SK-N-SH (cell line): ENCODE data around the gene LRRC8C. TPM values are rescaled to one million over a fixed set of nuclear protein-coding genes. Genes with fewer than 3 reads are reported as not detected.

Experiments used
- CTCF ChIA-PET: fragments of 300-600, 350-600 bp; formaldehyde crosslinking; extraction: SDS; loops from one replicate; lab custom pipeline; 2021; lab: Yijun Ruan, JAX
- POLR2A ChIA-PET: fragments of 350-600 bp; sonication (Branson Sonifier 250); formaldehyde crosslinking; extraction: SDS; loops from one replicate; lab custom pipeline; 2020; ENCODE audit warnings: antibody characterized with exemption, inconsistent platforms; lab: Yijun Ruan, JAX
- DNase-seq: peaks from one replicate; pipeline ENCODE4 v3.0.0; 2012
- H2AFZ ChIP-seq: fragments of 200-600 bp; sonication (generic); 2 replicates; pipeline ENCODE4 v1.8.1; 2016; ENCODE audit warnings: antibody characterized with exemption, mild to moderate bottlenecking, low read depth
- H3F3A ChIP-seq: fragments of 200-600 bp; sonication (generic); replicated peaks from 2 replicates; pipeline ENCODE3; 2016; ENCODE audit warnings: antibody characterized with exemption, mild to moderate bottlenecking; ENCODE audit not compliant: insufficient read depth
- H3K27ac ChIP-seq, 2 experiments: fragments of 200-500 bp in 1 of 2; fragments of 200-600 bp in 1 of 2; sonication (Bioruptor generic) in 1 of 2; sonication (generic), shearing (Covaris generic) in 1 of 2; 2 replicates each; pipeline versions ENCODE4 v1.5.1 to v1.6.1; 2014 to 2016; ENCODE audit warnings: low read depth in 2 of 2, inconsistent platforms in 1 of 2, low read length in 1 of 2, mild to moderate bottlenecking in 1 of 2, mixed read lengths in 1 of 2
- H3K27me3 ChIP-seq: fragments of 200-600 bp; sonication (generic), shearing (Covaris generic); 2 replicates; pipeline ENCODE4 v1.6.1; 2016; ENCODE audit warnings: mixed run types; ENCODE audit not compliant: insufficient read depth
- H3K36me3 ChIP-seq, 2 experiments: fragments of 200-500 bp in 1 of 2; fragments of 200-600 bp in 1 of 2; sonication (Bioruptor generic) in 1 of 2; sonication (generic) in 1 of 2; replicated peaks in 1 of 2; 2 replicates each; pipeline versions ENCODE3 to v1.5.1; 2014 to 2016; ENCODE audit warnings: low read length in 1 of 2, mild to moderate bottlenecking in 1 of 2; ENCODE audit not compliant: insufficient read depth in 2 of 2, control insufficient read depth in 1 of 2
- H3K4me1 ChIP-seq, 2 experiments: fragments of 200-500 bp in 1 of 2; fragments of 200-600 bp in 1 of 2; sonication (Bioruptor generic) in 1 of 2; sonication (generic), shearing (Covaris generic) in 1 of 2; 2 replicates each; pipeline versions ENCODE4 v1.5.1 to v1.6.1; 2014 to 2016; ENCODE audit warnings: low read depth in 1 of 2, low read length in 1 of 2, mixed run types in 1 of 2; ENCODE audit not compliant: insufficient read depth in 2 of 2, control insufficient read depth in 1 of 2
- H3K4me2 ChIP-seq: fragments of 200-600 bp; sonication (generic), shearing (Covaris generic); 2 replicates; pipeline ENCODE4 v1.6.1; 2017; ENCODE audit warnings: mixed run types
- H3K4me3 ChIP-seq, 2 experiments: fragments of 200-500 bp in 1 of 2; fragments of 200-600 bp in 1 of 2; sonication (Bioruptor generic) in 1 of 2; sonication (generic), shearing (Covaris generic) in 1 of 2; 2 replicates each; pipeline versions ENCODE4 v1.5.1 to v1.8.1; 2014 to 2016; ENCODE audit warnings: low read depth in 2 of 2, inconsistent platforms in 1 of 2, low read length in 1 of 2, mild to moderate bottlenecking in 1 of 2, mixed read lengths in 1 of 2, moderate library complexity in 1 of 2
- H3K79me2 ChIP-seq: fragments of 200-600 bp; sonication (generic); 2 replicates; pipeline ENCODE4 v1.8.1; 2017; ENCODE audit warnings: mild to moderate bottlenecking; ENCODE audit not compliant: insufficient read depth
- H3K9ac ChIP-seq: fragments of 200-600 bp; sonication (generic); 2 replicates; pipeline ENCODE4 v1.6.1; 2017; ENCODE audit warnings: mixed run types
- H3K9me2 ChIP-seq: fragments of 200-600 bp; sonication (generic); 2 replicates; pipeline ENCODE4 v1.6.1; 2017; ENCODE audit warnings: mixed run types
- H3K9me3 ChIP-seq: fragments of 200-600 bp; sonication (generic); 2 replicates; pipeline ENCODE4 v1.6.1; 2017; ENCODE audit warnings: mixed run types, mild to moderate bottlenecking, moderate library complexity
- H4K20me1 ChIP-seq: fragments of 200-600 bp; sonication (generic); 2 replicates; pipeline ENCODE4 v1.6.1; 2017; ENCODE audit warnings: mild to moderate bottlenecking, mixed run types; ENCODE audit not compliant: insufficient read depth
- CTCF ChIP-seq: fragments of 200-600 bp; sonication (generic); IDR thresholded peaks from 2 replicates; pipeline ENCODE4 v1.6.1; 2017; ENCODE audit warnings: antibody characterized with exemption, mild to moderate bottlenecking, moderate library complexity
- EP300 ChIP-seq, 2 experiments: IDR thresholded peaks; 2 replicates each; pipeline versions ENCODE4 v1.4.0 to v1.6.1; 2012; ENCODE audit warnings: borderline replicate concordance in 1 of 2, low read depth in 1 of 2, low read length in 1 of 2
- FOXJ3 ChIP-seq: sonication (generic); formaldehyde crosslinking; IDR thresholded peaks from 2 replicates; pipeline ENCODE4 v1.5.1; 2020; ENCODE audit warnings: mild to moderate bottlenecking, missing genetic modification reagents
- GABPA ChIP-seq: IDR thresholded peaks from 2 replicates; pipeline ENCODE4 v1.4.0; 2012; ENCODE audit warnings: low read depth, mild to moderate bottlenecking
- GATA2 ChIP-seq: sonication (generic); formaldehyde crosslinking; IDR thresholded peaks from 2 replicates; pipeline ENCODE4 v1.5.0; 2020; ENCODE audit warnings: mild to moderate bottlenecking, missing genetic modification reagents
- JUND ChIP-seq: IDR thresholded peaks from 2 replicates; pipeline ENCODE4 v1.4.0; 2012
- MXI1 ChIP-seq: IDR thresholded peaks from 2 replicates; pipeline ENCODE4 v1.6.1; 2012; ENCODE audit warnings: mild to moderate bottlenecking, low read depth, low read length, improper control_type of control experiment
- NRF1 ChIP-seq: IDR thresholded peaks from 2 replicates; pipeline ENCODE4 v1.6.1; 2012; ENCODE audit warnings: low read depth, mild to moderate bottlenecking, low read length
- POLR2AphosphoS5 ChIP-seq: IDR thresholded peaks from 2 replicates; pipeline ENCODE4 v1.6.1; 2012; ENCODE audit warnings: low read depth, low read length
- RAD21 ChIP-seq: IDR thresholded peaks from 2 replicates; pipeline ENCODE4 v1.6.1; 2012; ENCODE audit warnings: mild to moderate bottlenecking, low read length
- RCOR1 ChIP-seq: fragments of 150-350 bp; IDR thresholded peaks from 2 replicates; pipeline ENCODE4 v1.6.1; 2017; ENCODE audit warnings: antibody characterized with exemption, low read length
- SIN3A ChIP-seq: IDR thresholded peaks from 2 replicates; pipeline ENCODE4 v1.6.1; 2012; ENCODE audit warnings: low read depth, mild to moderate bottlenecking, low read length, moderate library complexity, borderline replicate concordance
- SMC3 ChIP-seq: IDR thresholded peaks from 2 replicates; pipeline ENCODE4 v1.6.1; 2012; ENCODE audit warnings: low read depth, low read length, improper control_type of control experiment
- TAF1 ChIP-seq: IDR thresholded peaks from 2 replicates; pipeline ENCODE4 v1.6.1; 2012; ENCODE audit warnings: low read depth, mild to moderate bottlenecking, low read length, moderate library complexity, borderline replicate concordance
- YY1 ChIP-seq: IDR thresholded peaks from 2 replicates; pipeline ENCODE4 v1.4.0; 2012; ENCODE audit warnings: low read depth, mild to moderate bottlenecking
- WGBS: methylation state at CpG from one replicate; pipeline ENCODE4 v1.1.6; 2017; ENCODE audit warnings: low lambda C conversion rate; 5-methylcytosine and 5-hydroxymethylcytosine counted together
- polyA plus RNA-seq, 3 experiments: library from polyadenylated mRNA; depleted of rRNA; stranded (reverse); fragments of >200 nt; gene quantifications; 2 replicates each; pipeline ENCODE4 v1.2.3, GENCODE V29; 2012
- TF ChIP-seq, protein P1 (sequence below): fragments of 150-350 bp; IDR thresholded peaks from 2 replicates; pipeline ENCODE4 v1.6.1; 2016; ENCODE audit warnings: mild to moderate bottlenecking, low read depth, low read length
- TF ChIP-seq, protein P2 (sequence below): IDR thresholded peaks from 2 replicates; pipeline ENCODE4 v1.4.0; 2012; ENCODE audit warnings: low read depth

LRRC8C gene
- polyA plus RNA-seq, 1 of the 3 experiments (the other 2 are of a cell fraction): 4.2 TPM

DNA sequence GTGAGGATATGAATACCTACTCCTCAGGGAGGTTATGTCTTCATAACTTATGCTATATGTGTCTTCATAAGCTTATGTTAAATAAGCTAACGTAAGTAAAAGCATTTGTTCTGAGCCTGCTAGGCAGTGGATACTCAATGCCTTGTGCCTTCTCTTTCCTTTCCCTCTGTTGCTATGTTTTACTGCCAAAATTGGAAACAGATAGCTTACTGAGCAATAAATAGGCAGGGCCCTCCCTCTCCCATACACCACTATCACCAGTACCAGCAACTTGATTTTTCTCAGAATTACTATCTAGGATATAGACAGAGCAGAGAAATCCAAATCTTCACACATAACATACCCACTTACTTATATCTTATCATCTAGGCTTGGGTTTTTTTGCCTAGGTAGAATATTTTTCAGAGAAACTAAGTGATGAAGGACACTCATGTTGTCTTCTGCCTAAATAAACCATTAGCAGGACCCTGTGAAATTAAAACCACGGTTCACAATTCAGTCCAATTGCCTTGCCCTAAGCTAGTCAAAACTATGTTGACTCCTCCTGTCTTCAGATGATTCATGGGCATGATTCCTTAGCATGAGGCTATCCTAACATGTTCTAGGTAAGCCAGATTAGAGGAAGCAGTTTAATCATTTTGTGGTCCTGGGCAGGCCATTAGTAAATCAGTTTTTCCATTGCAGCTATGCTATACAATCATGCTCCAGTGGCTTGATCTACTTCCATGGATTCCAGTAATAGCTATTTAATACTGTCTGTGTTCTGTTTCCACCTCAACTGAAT lies 15.9 kb upstream of the LRRC8C start (continued):
- TF ChIP-seq, protein P1, sequence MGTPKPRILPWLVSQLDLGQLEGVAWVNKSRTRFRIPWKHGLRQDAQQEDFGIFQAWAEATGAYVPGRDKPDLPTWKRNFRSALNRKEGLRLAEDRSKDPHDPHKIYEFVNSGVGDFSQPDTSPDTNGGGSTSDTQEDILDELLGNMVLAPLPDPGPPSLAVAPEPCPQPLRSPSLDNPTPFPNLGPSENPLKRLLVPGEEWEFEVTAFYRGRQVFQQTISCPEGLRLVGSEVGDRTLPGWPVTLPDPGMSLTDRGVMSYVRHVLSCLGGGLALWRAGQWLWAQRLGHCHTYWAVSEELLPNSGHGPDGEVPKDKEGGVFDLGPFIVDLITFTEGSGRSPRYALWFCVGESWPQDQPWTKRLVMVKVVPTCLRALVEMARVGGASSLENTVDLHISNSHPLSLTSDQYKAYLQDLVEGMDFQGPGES: no peak

- peaks cover 0 to 4% of the 10 kb centered on the region in 2 experiments for H3K36me3 ChIP-seq
- WGBS: 92% methylated on average over 3 of the region's 3 CpGs
- H3K79me2 ChIP-seq: no peaks in the 10 kb centered on the region
- no peaks in the 10 kb centered on the region for H3K9me2 ChIP-seq
- H3K4me3 ChIP-seq: no peak overlapping the region
- POLR2A ChIA-PET: no interaction called here
- H3K4me1 ChIP-seq: peaks cover 0 to 8% of the 10 kb centered on the region in 2 experiments; a peak in 2 of 4 replicates
- CTCF ChIA-PET: interaction anchor here (1.1 to 3.9 kb wide), 3 partner anchors 12 to 26 kb away, joined by 3 to 14 read pairs (median 3); partner anchors contain the start of gene LRRC8C
- TF ChIP-seq RCOR1 (no peak), YY1 (no peak), GATA2 (CRISPR knock-in tag) (no peak), MXI1 (no peak), EP300 (IDR thresholded peaks at IDR 0.05; ENCODE audit: borderline replicate concordance in 1 of 2, low read depth in 1 of 2, low read length in 1 of 2) (no peak), SIN3A (no peak), JUND (no peak)
- TF ChIP-seq, protein P2, sequence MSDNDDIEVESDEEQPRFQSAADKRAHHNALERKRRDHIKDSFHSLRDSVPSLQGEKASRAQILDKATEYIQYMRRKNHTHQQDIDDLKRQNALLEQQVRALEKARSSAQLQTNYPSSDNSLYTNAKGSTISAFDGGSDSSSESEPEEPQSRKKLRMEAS: no peak
- TF ChIP-seq, protein P1: no peak
- H3K27me3 ChIP-seq: no peaks in the 10 kb centered on the region
- DNase-seq: no peak
- no peak overlapping the region for H3K4me2 ChIP-seq
- no peaks in the 10 kb centered on the region for H3F3A ChIP-seq
- no peak overlapping the region for H3K27ac ChIP-seq
- H3K9me3 ChIP-seq: no peaks in the 10 kb centered on the region
- H2AFZ ChIP-seq: no peak overlapping the region
- no peaks in the 10 kb centered on the region for H4K20me1 ChIP-seq
- no peak overlapping the region for H3K9ac ChIP-seq
These were observed 12.3 kb upstream of the LRRC8C start for GRCh38 chr1:89620664-89621063.

- CTCF ChIA-PET: interaction anchor here (0.8 to 5.7 kb wide), 15 partner anchors 8 to 150 kb away, joined by 3 to 37 read pairs (median 3); partner anchors contain the start of gene LRRC8C
- no peaks in the 10 kb centered on the region for H3K9me3 ChIP-seq
- no peaks in the 10 kb centered on the region for H3F3A ChIP-seq
- H3K4me3 ChIP-seq: no peak overlapping the region
- H3K27me3 ChIP-seq: no peaks in the 10 kb centered on the region
- H3K79me2 ChIP-seq: no peaks in the 10 kb centered on the region
- no peak overlapping the region for H3K9ac ChIP-seq
- H3K4me2 ChIP-seq: no peak overlapping the region
- H3K36me3 ChIP-seq: peaks cover 0 to 4% of the 10 kb centered on the region in 2 experiments
- H2AFZ ChIP-seq: no peak overlapping the region
- DNase-seq: peak; percentile 31
- no peaks in the 10 kb centered on the region; a peak in 2 of 4 replicates for H3K4me1 ChIP-seq
- peak; percentile 36 for TF ChIP-seq CTCF
- no peak for TF ChIP-seq FOXJ3 (CRISPR knock-in tag)
- TF ChIP-seq TAF1: no peak
- TF ChIP-seq SMC3: 0 out of 2 replicates have a peak, but pooled peaks have one; percentile 28
- no peak for TF ChIP-seq GATA2 (CRISPR knock-in tag)
- no peak for TF ChIP-seq NRF1
- peak; percentile 61 for TF ChIP-seq RAD21
- TF ChIP-seq POLR2AphosphoS5: no peak
- no peak for TF ChIP-seq GABPA
- POLR2A ChIA-PET: no interaction called here
- 85% methylated on average over 3 of the region's 3 CpGs for WGBS
- no peaks in the 10 kb centered on the region for H3K9me2 ChIP-seq
- no peak overlapping the region for H3K27ac ChIP-seq
- no peaks in the 10 kb centered on the region for H4K20me1 ChIP-seq
These were observed 10.0 kb upstream of the LRRC8C start for GRCh38 chr1:89622895-89623294.
